Germinal center (tissue), 1 donor: ENCODE results near the gene ARMC6.
"Not testable (repeated sequence)": the region's sequence is repeated elsewhere in the genome, so short reads cannot be mapped to it uniquely, and the experiment has no call there.

Source experiments
- DNase-seq: peaks from one replicate; pipeline ENCODE4 v3.0.0; 2012; ENCODE audit warnings: mixed read lengths, low spot score

Gene ARMC6

DNA sequence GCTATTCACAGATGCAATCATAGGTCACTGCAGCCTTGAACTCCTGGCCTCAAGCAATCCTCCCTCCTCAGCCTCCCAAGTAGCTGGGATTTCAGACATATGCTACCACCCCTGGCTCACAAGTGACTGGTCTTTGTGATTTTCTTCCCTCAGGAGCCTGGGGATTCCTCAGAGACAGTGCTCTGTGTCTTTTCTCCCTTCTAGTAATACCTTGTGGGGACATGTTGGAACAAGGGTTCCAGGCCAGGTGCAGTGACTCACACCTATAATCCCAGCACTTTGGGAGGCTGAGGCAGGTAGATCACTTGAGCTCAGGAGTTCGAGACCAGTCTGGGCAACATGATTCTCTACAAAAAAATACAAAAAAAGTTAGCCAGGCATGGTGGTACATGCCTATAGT, 10.0 kb upstream of the ARMC6 start:
- not testable (repeated sequence) for DNase-seq

DNA sequence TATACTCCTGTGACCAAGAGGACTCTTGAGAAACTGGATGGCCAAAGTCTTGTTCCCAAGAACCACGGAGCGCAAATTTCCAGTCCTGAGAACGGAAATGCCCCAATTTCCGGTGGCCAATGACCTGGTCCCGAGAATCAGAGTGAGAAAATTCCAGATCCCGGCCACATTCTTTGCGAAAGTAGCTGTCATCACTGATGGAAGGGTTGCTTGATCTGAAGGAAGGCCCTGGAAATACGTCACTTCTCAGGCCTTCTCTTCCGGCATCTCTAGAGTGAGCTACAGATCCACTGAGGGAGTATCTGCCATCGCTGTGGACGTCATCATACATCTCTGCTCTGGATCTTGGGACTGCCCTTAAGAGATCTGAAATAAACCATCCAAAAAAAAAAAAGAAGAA, 7.5 kb upstream of the ARMC6 start:
- DNase-seq, result no peak

DNA sequence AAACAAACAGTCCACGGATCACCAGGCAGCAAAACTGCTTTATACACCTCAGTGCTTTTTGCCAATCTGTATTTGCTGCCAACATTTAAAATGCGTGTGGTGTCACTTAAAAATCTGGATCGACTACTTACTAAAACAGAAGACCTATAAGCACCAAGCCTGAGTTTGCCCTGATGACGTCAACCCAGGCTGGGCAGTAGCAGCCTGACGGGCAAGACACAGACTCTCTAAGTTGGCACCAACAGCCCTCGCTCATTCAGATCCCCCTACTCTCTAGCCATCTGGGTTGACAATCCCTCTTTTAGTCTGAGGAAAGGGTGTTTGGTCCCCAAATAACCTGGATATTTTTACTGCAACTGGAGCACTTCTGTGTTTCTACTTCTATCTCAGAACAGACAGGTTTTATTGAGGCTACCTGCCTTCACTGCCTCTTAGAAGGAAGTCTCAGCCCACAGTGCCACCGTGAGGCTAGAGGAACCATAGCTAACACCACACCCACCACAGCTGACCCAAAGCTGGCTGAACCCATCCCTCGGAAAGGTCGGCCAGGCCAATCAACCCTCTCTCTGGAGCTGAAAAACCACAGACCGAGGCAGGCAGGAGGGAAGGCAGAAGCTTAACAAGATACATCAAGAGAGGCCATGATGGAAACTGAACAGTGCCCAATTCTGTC, 7.0 kb upstream of the ARMC6 start:
- DNase-seq, result no peak

DNA sequence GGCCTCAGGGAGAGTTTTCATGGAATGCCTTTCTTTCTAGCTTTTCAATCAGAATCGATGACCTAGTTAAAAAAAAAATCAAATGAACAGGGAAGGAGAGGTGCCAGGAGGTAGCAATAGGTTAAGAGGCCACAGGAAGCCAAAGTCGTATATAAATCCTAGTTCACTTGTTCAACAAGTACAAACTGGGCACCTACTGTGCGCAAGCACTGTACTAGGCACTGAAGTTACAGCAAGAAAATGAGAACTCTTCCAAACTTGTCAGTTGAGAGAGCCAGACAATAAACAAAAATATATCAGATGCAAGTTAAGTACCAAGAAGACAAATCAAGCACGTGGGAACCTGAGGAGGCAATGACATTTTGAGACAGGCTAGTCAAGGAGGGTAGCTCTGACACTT, 6.2 kb upstream of the ARMC6 start:
- DNase-seq, result no peak

DNA sequence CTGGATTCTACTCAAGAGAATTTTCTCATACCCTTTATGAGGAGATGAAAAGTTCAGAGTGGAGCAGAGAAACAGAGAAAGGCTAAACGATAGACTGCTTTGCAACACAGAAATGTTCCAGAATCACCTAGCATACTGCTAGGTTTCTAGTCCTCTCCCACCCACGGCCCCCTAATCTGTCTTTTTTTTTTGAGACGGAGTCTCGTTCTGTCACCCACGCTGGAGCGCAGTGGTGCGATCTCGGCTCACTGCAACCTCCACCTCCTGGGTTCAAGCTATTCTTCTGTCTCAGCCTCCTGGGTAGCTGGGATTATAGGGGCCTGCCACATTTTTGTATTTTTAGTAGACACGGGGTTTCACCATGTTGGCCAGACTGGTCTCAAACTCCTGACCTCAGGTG, 4.9 kb upstream of the ARMC6 start:
- DNase-seq, result no peak

DNA sequence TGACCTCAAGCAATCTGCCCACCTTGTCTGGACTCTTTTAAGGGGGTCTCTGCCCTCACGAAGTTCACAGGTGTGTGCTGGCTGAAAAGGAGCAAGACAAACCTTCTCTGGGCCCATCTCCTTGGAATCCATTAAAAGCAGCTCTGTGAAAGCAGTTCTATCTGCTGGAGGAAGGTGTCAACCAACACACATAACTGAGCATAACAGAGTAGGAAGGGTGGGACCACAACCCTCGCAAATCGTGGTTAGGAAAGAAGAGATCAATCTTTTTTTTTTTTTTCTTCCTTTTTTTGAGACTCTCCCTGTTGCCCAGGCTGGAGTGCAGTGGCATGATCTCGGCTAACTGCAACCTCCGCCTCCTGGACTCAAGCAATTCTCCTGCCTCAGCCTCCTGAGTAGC, 1.5 kb upstream of the ARMC6 start:
- no peak for DNase-seq

DNA sequence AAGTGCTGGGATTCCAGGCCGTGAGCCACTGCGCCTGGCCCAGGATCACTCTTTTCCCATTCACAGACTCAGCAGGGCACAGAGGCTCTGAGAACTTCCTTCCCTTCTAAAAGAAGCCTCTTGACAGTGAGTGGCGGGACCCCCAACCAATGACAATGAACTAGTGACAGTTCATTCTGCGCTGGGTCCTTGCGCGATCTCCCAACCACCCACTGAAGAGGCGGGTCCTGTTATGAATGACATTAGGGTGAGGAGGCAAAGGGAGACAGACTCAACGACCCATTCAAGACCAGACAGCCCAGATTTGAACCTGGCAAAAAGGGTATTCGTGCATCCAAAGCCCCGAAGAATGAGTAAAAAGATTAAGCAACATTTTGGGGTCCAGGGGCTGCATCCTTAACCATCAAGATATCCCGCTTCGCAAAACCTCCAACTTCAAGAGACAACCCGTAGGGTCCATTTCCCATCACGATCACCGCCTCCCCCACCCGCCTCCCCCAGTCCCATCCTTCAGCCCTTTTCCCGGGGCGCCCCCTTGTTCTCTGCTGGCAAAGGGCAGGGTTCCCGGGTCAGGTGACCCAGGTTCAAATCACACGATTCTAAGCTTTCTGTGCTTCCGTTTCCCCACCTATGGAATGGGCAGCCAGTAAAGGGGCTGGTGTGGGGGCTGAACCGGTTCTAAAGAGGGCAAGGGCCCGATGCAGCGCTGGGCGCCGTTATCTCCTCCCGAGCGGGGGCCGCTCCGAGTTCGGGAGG, 805 bp upstream of the ARMC6 start:
- DNase-seq, result peak; percentile 95

DNA sequence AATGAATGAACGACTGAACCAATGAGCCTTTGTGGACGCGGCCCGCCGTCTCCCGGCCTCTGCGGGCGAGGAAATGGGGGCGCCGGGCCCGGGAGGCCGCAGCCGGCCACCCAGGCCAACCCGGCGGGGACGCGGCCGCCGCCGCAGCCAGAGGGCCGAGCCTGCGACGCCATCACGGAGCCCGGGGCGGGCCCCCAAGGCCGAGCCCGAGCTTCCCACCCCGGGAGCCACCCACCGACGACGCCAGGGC, 302 bp upstream of the ARMC6 start:
- DNase-seq, result no peak

DNA sequence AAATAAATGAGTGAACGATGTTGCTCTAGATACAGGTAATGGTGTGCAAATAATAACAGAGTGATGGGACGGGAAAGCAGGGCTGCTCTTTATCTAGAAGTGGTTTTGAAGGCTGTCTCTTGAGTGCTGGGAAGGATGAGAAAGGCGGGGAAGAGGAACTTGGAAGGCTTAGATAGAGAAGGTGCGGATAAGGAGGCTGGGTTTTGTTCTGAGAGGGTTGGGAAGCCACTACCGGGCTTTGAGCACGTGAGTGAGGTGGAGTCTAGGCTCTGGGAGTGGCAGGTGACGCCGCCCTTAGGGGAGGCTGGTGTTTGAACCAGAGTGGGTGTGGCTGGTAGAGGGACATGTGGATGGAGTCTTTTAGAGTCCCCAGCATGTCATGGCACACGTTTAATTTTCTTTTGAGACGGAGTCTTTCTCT, 811 bp downstream of the ARMC6 start:
- peak; percentile 81 for DNase-seq

DNA sequence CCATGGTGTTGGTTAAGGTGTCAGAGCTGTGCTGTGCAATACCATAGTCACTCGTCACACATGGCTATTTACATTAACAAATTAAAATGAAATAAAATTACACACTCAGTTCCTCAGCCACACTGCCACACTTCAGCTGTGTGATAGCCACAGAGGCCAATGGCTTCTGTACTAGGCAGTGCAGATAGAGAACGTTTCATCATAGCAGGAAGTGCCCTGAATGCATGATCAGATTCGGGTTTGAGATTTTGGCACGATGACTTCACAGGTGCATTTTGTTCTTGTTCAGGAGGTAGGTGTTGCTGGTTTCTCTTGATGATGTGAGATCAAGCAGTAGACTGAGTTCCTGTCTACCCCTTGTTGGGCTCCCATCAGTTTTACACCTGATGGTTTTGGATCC, 6.5 kb downstream of the ARMC6 start:
- peak; percentile 52 for DNase-seq

DNA sequence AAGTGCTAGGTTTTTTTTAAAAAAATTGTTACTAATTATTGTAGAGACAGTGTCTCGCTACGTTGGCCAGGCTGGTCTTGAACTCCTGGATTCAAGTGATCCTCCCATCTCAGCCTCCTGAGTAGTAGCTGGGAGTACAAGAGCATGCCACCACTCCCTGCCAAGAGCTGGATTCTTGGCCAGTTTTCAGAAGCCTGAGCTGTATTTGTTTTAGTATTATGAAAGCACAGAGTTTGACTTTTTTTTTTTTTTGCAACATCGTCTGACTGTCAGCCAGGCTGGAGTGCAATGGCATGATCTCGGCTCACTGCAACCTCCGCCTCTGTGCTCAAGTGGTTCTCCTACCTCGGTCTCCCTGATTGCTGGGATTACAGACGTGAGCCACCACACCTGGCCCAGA, 7.0 kb downstream of the ARMC6 start:
- no peak for DNase-seq

DNA sequence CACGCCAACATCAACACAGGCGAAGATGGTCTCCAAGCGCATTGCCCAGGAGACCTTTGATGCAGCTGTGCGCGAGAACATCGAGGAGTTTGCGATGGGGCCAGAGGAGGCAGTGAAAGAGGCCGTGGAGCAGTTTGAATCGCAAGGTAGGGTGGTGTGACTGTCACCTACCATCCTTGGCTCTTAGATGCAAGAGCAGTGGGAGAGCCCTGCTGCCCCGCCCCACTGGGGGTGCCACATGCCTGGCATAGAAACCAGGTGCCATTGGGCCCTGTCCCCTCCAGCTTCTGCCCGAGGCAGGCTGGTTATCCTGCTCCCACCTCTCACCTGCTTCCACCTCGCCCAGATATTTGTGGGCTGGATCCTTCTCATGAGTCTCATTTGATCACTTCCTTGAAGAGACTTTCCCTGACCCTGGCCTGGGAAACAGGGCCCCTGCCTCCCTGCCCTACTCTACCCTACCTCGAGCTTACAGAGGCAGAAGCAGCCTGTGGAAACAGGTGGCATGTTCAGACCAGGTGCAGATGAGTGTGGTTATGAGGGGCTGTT, 9.4 kb downstream of the ARMC6 start:
- DNase-seq, result no peak

DNA sequence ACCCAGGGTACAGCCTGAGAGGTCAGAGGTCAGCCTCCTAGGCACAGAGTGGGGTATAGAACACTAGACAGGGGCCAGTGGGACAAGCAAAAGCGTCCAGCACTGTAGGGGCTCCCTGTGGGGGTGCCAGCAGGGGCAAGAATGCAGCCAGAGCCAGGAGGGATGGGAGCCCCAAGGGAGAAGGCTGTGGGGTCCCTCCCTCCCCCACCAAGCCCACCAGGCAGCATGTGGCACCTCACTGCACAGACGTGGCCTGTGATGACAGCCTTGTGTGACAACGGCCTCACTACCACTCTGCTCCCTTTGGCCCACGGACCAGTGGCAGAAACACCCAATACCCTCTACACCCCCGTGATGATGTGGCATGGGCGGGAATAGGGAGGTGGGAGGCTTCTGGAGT, 10.1 kb downstream of the ARMC6 start:
- DNase-seq, result no peak

DNA sequence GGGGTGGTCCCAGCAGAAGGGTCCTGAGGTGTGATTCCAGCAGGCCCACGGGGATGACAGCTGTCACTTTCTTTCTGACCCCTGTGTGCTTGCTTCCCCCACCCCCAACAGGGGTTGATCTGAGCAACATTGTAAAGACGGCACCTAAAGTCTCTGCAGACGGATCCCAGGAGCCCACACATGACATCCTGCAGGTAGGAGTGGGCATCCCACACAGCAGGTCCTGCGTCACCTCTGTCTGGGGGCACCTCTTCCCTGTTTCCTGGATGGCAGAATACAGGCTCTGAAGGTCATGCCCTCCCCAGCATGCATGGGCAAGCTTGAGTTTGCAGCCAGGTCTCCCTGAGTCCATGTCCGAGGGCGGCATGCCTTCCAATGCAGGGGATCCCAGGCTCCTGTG, 10.5 kb downstream of the ARMC6 start:
- DNase-seq, result no peak

DNA sequence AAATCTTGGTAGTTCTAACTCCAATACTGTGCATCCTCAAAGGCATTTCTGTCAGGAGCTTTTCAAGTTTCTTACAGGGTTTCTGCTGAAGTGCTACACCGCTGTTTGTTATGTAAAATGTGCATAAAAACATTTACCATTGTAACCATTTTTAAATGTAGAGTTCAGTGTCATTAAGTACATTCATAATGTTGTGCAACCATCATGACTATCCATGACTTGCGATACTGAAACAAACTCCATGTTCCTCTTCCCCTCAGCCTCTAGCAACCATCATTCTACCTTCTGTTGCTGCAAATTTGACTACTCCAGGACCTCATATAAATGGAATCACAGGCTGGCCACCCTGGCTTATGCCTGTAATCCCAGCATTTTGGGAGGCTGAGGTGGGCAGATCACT, 16.0 kb downstream of the ARMC6 start:
- DNase-seq, result no peak

DNA sequence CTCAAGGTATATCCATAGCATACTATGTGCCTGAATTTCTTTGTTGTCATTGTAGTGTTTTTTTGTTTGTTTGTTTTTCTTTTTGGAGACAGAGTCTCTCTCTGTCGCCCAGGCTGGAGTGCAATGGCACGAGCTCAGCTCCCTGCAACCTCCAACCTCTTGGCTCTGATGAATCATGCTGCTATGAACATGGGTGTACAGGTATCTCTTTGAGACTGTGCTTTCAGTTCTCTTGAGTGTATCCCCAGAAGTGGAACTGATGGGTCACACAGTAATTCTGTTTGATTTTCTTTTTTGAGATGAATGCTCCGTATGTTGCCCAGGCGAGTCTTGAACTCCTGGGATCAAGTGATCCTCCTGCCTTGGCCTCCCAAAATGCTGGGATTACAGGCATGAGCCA, 16.7 kb downstream of the ARMC6 start:
- no peak for DNase-seq

DNA sequence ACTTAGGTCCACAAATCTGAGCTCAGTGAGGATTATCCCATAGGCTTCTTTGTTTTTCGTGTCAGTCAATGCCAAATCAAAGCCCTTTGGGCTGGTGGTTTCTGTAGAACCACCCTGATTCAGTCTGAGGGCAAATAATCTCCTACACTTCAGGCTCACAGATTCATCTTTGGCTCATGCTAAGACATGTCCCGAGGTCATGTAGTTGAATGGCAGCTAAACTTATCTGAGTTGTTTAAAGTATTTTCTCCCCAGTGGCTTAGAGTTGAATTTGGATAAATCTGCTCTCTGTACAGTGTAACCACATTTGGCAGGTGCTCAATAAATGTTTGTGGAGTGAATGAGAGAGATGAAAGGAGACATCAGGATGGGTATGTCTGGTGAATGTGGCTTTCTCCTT, 17.3 kb downstream of the ARMC6 start:
- DNase-seq, result no peak

DNA sequence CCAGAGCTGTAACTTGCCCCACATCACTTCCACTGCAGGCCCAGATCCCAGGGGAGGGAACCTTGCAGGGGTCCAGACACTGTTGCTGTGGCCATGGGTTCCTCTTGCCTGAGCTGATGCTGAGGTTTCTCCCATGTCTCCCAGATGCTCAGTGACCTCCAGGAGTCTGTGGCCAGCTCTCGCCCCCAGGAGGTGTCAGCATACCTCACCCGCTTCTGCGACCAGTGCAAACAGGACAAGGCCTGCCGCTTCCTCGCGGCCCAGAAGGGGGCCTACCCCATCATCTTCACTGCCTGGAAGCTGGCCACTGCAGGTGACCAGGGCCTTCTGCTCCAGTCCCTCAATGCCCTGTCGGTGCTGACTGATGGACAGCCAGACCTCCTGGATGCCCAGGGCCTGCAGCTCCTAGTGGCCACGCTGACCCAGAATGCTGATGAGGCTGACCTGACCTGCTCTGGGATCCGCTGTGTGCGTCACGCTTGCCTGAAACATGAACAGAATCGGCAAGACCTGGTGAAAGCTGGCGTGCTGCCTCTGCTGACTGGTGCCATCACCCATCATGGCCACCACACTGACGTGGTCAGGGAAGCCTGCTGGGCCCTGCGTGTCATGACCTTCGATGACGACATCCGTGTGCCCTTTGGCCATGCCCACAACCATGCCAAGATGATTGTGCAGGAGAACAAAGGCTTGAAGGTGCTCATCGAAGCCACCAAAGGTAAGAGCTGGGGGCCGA, 18.2 kb downstream of the ARMC6 start:
- DNase-seq, result no peak

DNA sequence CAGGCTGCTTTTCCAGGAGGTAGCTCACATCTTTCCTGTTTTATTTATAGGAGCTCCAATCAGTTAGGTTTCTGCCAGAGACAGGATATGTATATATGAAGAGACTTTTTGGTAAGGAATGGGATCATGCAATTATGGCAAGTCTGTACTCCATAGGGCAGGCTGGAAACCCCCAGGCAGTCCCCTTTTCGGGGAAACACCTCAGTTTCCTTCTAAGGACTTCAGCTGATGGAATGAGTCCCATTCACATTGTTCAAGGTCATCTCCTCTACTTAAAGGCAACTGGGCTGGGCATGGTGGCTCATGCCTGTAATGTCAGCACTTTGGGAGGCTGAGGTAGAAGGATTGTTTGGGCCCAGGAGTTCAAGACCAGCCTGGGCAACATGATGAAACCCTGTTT, 19.5 kb downstream of the ARMC6 start:
- no peak for DNase-seq

DNA sequence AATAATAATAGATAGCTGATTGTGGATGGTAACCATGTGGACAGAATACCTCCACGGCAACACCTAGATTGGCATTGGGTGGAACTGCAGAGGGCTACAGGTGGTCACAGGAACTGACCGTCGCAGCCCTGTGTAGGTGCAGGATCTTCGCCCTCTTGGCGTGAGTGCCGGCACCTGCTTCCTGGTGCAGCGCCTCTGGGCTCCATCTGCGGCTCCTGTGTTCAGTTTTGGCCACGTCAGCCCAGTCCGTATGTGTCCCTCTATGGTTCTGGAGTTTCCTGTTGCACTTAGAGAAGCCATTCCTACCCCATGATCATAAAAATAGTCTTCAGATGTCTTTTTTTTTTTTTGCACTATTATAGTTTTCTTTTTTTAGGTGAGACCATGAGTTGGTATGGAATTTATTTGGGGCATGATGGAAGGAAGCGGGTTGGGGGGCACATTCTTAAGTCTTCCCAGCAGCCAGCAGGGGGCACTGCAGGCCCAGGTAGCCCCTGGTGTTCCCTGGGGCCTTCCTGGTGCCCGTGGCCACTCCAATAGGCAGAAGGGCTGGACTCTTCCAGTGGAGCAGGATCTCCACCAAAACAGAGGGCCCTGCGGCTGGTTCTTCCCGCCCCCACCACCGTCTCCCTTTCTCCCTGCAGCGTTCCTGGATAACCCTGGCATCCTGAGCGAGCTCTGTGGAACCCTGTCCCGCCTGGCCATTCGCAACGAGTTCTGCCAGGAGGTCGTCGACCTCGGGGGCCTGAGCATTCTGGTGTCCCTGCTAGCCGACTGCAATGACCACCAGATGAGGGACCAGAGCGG, 20.3 kb downstream of the ARMC6 start:
- DNase-seq, result peak; percentile 67

DNA sequence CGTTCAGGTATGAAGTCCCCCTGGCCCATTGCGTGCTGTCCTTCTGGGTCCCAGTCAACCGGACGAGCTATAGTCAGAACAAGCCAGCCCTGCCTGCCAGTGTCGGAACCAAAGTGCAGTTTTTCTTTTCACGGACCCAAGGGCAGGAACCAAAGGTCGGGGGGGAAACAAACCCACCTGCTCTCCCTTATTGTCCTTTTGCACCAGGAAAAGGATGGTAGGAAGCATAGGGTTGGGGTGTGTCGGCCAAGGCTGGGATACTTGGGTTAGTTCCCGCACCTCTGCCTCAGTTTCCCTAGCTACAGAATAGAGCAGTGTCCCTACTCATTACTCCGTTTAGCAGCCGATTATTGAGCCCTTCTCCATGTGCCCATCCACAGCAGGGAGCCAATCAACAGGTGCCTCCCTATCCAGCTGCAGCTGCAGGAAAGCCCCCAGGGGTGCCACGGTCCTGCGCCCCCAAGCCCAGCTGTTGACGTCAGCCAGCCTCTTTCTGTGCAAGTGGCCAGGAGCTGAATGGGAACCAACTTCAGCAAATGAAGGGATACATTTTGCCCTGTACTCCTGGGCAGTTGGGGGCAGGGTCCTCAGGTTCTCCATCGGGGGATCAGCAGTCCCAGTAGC, 21.0 kb downstream of the ARMC6 start:
- no peak for DNase-seq

DNA sequence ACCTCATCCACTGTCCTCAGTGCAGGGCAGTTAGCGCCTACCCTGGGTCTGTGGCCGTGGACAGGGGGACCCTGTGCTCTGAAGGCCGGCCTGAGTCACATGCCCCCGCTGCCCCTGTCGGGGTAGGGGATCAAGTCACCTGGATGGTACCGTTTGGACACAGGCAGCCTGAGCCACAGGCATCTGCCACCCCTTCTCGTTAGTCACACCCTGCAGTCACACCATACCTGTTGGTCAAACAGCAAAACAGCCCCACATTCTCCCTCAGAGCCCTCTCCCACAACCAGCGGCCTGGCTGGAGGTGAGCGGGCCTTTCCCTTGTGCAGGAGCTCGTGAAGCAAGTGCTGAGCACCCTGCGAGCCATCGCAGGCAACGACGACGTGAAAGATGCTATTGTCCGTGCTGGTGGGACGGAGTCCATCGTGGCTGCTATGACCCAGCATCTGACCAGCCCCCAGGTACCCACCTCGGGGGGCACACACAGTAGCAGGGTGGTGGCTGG, 21.6 kb downstream of the ARMC6 start:
- DNase-seq, result no peak
